Endodermal cell (in vitro differentiated cells): ENCODE measurements around the gene INSYN2B. TPM values are rescaled to one million over a fixed set of nuclear protein-coding genes. Genes with fewer than 3 reads are reported as not detected.

Experiments used
- DNase-seq: peaks from one replicate; pipeline ENCODE4 v3.0.0-alpha.2; 2017
- H3K27ac ChIP-seq: 2 replicates; pipeline ENCODE4 v1.5.1; 2013; ENCODE audit warnings: mild to moderate bottlenecking, low read depth, low read length, moderate library complexity
- H3K27me3 ChIP-seq: 2 replicates; pipeline ENCODE4 v1.6.1; 2013; ENCODE audit warnings: mild to moderate bottlenecking, low read length, moderate library complexity; ENCODE audit not compliant: insufficient read depth, control insufficient read depth, poor library complexity, severe bottlenecking
- H3K36me3 ChIP-seq: 2 replicates; pipeline ENCODE4 v1.7.0; 2013; ENCODE audit warnings: mild to moderate bottlenecking, low read length, moderate library complexity; ENCODE audit not compliant: control insufficient read depth, insufficient read depth
- H3K4me1 ChIP-seq: one replicate; pipeline ENCODE4 v1.7.0; 2013; ENCODE audit warnings: low read length; ENCODE audit not compliant: control insufficient read depth, insufficient read depth
- H3K4me3 ChIP-seq: 2 replicates; pipeline ENCODE4 v1.5.1; 2013; ENCODE audit warnings: mild to moderate bottlenecking, low read length, moderate library complexity
- H3K9ac ChIP-seq: 2 replicates; pipeline ENCODE4 v1.6.1; 2013; ENCODE audit warnings: mild to moderate bottlenecking, low read length, moderate library complexity; ENCODE audit not compliant: poor library complexity, severe bottlenecking; ENCODE audit errors: extremely low read depth
- H3K9me3 ChIP-seq: 2 replicates; pipeline ENCODE4 v1.6.1; 2013; ENCODE audit warnings: mild to moderate bottlenecking, low read length, moderate library complexity; ENCODE audit not compliant: control insufficient read depth
- H3K27ac Mint-ChIP-seq: 2 replicates; pipeline ENCODE4 v1.8.0; 2020; ENCODE audit warnings: mixed read lengths
- H3K27me3 Mint-ChIP-seq: 2 replicates; pipeline ENCODE4 v1.8.0; 2021; ENCODE audit warnings: mild to moderate bottlenecking, mixed read lengths; ENCODE audit not compliant: insufficient read depth
- H3K36me3 Mint-ChIP-seq: 2 replicates; pipeline ENCODE4 v1.8.0; 2020; ENCODE audit warnings: low read depth, mixed read lengths
- H3K4me1 Mint-ChIP-seq: 2 replicates; pipeline ENCODE4 v1.8.0; 2020; ENCODE audit warnings: mixed read lengths
- H3K4me3 Mint-ChIP-seq: 2 replicates; pipeline ENCODE4 v1.8.0; 2020; ENCODE audit warnings: mild to moderate bottlenecking, moderate library complexity, mixed read lengths
- H3K9me3 Mint-ChIP-seq: 2 replicates; pipeline ENCODE4 v1.8.0; 2020; ENCODE audit warnings: mild to moderate bottlenecking, mixed read lengths
- WGBS, 2 experiments: methylation state at CpG; one replicate each; pipeline versions ENCODE4 v1.1.5 to v1.1.7; 2013; ENCODE audit warnings: missing lambda C conversion rate in 2 of 2, mixed read lengths in 1 of 2; ENCODE audit not compliant: insufficient coverage in 1 of 2, insufficient read length in 1 of 2; 5-methylcytosine and 5-hydroxymethylcytosine counted together
- total RNA-seq, 2 donors: library from RNA; stranded (reverse); fragmentation: NEBNext Ultra II Directional in 1 of 2; extraction: Animal tissue kit (Norgen Biotek cat#: 25700) in 1 of 2; gene quantifications; 2 replicates in 1 of 2; 3 replicates in 1 of 2; pipeline ENCODE4 v1.2.1, GENCODE V29; 2021
- TF ChIP-seq, protein P1 (sequence below): fragments of 200-600 bp; sonication (generic); conservative IDR thresholded peaks from 2 replicates; pipeline ENCODE4 v1.5.0; 2021; ENCODE audit warnings: antibody characterized with exemption, mild to moderate bottlenecking

The INSYN2B gene
- total RNA-seq, 2 donors from 2014 or later: not detected

GRCh38 chr5:169880785-169881184 is 99.5 kb downstream of the INSYN2B start:
- peaks cover 38% of the 10 kb centered on the region for H3K4me1 Mint-ChIP-seq
- H3K27ac ChIP-seq: no peak overlapping the region
- no peaks in the 10 kb centered on the region for H3K36me3 ChIP-seq
- no peak overlapping the region for H3K27ac Mint-ChIP-seq
- H3K4me3 Mint-ChIP-seq: no peak overlapping the region
- peaks cover 10% of the 10 kb centered on the region for H3K4me1 ChIP-seq
- H3K27me3 ChIP-seq: no peaks in the 10 kb centered on the region
- H3K27me3 Mint-ChIP-seq: peaks cover 11% of the 10 kb centered on the region
- no peak overlapping the region for H3K9ac ChIP-seq
- H3K36me3 Mint-ChIP-seq: no peaks in the 10 kb centered on the region
- no peaks in the 10 kb centered on the region for H3K9me3 Mint-ChIP-seq
- no peak for DNase-seq
- no peak overlapping the region for H3K4me3 ChIP-seq
- no peaks in the 10 kb centered on the region for H3K9me3 ChIP-seq
- TF ChIP-seq, protein P1, sequence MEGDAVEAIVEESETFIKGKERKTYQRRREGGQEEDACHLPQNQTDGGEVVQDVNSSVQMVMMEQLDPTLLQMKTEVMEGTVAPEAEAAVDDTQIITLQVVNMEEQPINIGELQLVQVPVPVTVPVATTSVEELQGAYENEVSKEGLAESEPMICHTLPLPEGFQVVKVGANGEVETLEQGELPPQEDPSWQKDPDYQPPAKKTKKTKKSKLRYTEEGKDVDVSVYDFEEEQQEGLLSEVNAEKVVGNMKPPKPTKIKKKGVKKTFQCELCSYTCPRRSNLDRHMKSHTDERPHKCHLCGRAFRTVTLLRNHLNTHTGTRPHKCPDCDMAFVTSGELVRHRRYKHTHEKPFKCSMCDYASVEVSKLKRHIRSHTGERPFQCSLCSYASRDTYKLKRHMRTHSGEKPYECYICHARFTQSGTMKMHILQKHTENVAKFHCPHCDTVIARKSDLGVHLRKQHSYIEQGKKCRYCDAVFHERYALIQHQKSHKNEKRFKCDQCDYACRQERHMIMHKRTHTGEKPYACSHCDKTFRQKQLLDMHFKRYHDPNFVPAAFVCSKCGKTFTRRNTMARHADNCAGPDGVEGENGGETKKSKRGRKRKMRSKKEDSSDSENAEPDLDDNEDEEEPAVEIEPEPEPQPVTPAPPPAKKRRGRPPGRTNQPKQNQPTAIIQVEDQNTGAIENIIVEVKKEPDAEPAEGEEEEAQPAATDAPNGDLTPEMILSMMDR: no peak
- WGBS, 2 experiments: 79 to 93% methylated on average over 2 of the region's 2 CpGs

DNA sequence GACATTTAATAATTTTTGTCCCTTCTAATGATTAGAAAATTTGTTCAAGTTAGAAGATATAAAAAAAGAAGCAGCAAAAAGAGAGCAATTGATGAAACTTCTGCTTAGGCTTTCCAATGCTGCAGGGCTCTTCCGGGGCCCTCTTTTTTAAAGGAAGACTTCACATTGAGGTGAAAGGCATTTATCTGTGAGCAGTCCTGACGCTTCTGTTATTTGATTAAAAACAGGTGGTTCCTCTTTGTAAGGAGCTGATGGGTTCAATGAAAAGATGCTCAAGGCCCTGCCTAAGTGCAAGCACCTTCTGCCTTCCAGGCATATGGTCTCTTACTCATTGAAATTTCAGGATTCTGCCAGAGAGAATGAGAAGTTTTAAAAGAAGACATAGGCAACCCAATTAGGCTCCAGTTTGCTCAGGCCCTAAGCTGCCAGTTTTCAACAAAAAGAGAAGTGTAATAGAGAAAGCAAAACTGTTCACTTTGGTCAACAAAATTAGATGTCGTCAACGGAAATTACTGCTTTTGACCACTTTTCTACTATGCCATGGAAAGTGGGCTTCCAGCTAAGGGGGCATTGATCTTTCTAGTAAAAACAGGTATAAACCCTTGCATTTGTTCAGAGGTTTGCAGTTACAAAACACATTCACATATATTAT is 100.2 kb downstream of the INSYN2B start:
- Histone ChIP-seq H3K27ac (no peak overlapping the region), H3K9ac (no peak overlapping the region), H3K27me3 (no peaks in the 10 kb centered on the region), H3K9me3 (no peaks in the 10 kb centered on the region), H3K4me1 (peaks cover 10% of the 10 kb centered on the region), H3K4me3 (no peak overlapping the region), H3K36me3 (no peaks in the 10 kb centered on the region)
- Mint-ChIP-seq H3K36me3 (no peaks in the 10 kb centered on the region), H3K27me3 (peaks cover 6% of the 10 kb centered on the region), H3K4me3 (no peak overlapping the region), H3K4me1 (peaks cover 44% of the 10 kb centered on the region), H3K27ac (no peak overlapping the region), H3K9me3 (no peaks in the 10 kb centered on the region)
- TF ChIP-seq, protein P1: no peak
- no peak for DNase-seq
- WGBS, 2 experiments: 92 to 100% methylated on average over 3 to 4 of the region's 4 CpGs

DNA sequence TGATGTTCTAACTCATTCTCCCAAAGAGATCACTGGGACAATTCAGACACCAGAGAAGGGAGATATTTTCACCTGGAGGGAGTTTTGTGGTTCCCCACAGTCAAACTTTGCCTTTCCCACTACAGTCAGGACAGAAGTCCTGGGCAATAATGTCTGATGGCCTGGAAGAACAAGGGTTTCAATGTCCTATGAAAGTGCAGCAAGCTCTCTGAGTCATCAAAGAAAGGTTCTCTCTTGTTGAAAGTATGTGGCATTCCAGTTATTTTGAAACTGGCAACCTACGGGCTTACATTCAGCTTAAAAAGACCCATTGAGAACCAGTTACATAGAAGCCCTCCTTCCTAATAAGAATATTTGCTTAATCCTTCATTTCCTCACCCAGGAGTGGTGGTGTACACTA is 103.9 kb downstream of the INSYN2B start:
- H3K4me3 ChIP-seq: no peak overlapping the region
- TF ChIP-seq, protein P1: no peak
- no peak for DNase-seq
- H3K9me3 ChIP-seq: no peaks in the 10 kb centered on the region
- H3K36me3 ChIP-seq: no peaks in the 10 kb centered on the region
- H3K27me3 ChIP-seq: no peaks in the 10 kb centered on the region
- H3K4me3 Mint-ChIP-seq: no peak overlapping the region
- H3K4me1 ChIP-seq: peaks cover 7% of the 10 kb centered on the region
- H3K27ac ChIP-seq: no peak overlapping the region
- H3K9ac ChIP-seq: no peak overlapping the region
- H3K9me3 Mint-ChIP-seq: no peaks in the 10 kb centered on the region
- H3K36me3 Mint-ChIP-seq: no peaks in the 10 kb centered on the region
- H3K27ac Mint-ChIP-seq: no peak overlapping the region
- WGBS, 2 experiments: 89 to 100% methylated on average over 1 of the region's 1 CpG
- H3K27me3 Mint-ChIP-seq: peaks cover 3% of the 10 kb centered on the region
- H3K4me1 Mint-ChIP-seq: peaks cover 32% of the 10 kb centered on the region
